ENCODE results near the gene LSM14B.
A peak's percentile ranks its signal among the peaks of the same experiment; 100 is the strongest.
"Not testable (repeated sequence)": the region's sequence is repeated elsewhere in the genome, so short reads cannot be mapped to it uniquely, and the experiment has no call there.

Gene LSM14B

GRCh38 chr20:62147528-62147927 is 25.3 kb downstream of the LSM14B start:
- DNase-seq, result no peak

- not testable (repeated sequence) for DNase-seq
Measured at GRCh38 chr20:62148383-62148782, 26.1 kb downstream of the LSM14B start.

- no peak for DNase-seq
Measured at GRCh38 chr20:62148908-62149314, 26.6 kb downstream of the LSM14B start.

- no peak for DNase-seq
Measured at GRCh38 chr20:62149532-62150309, 27.4 kb downstream of the LSM14B start.

- no peak for DNase-seq
Measured at GRCh38 chr20:62150310-62150575, 28.0 kb downstream of the LSM14B start.

GRCh38 chr20:62151225-62151624 is 28.9 kb downstream of the LSM14B start:
- no peak for DNase-seq

GRCh38 chr20:62151835-62152364 is 29.6 kb downstream of the LSM14B start:
- no peak for DNase-seq

- DNase-seq, result no peak
Measured at GRCh38 chr20:62155428-62156253, 33.4 kb downstream of the LSM14B start.

- no peak for DNase-seq
Measured at GRCh38 chr20:62156254-62156556, 33.9 kb downstream of the LSM14B start.

GRCh38 chr20:62156592-62157386 is 34.5 kb downstream of the LSM14B start:
- peak; percentile 54 for DNase-seq

GRCh38 chr20:62157387-62158087 is 35.3 kb downstream of the LSM14B start:
- DNase-seq, result no peak

- DNase-seq, result no peak
Measured at GRCh38 chr20:62158088-62158400, 35.8 kb downstream of the LSM14B start.

GRCh38 chr20:62158541-62158940 is 36.3 kb downstream of the LSM14B start:
- no peak for DNase-seq

- DNase-seq, result no peak
Measured at GRCh38 chr20:62159052-62159451, 36.8 kb downstream of the LSM14B start.

- DNase-seq, result no peak
Measured at GRCh38 chr20:62159839-62160238, 37.6 kb downstream of the LSM14B start.

GRCh38 chr20:62160253-62160652 is 38.0 kb downstream of the LSM14B start:
- no peak for DNase-seq

GRCh38 chr20:62160876-62161275 is 38.6 kb downstream of the LSM14B start:
- no peak for DNase-seq

GRCh38 chr20:62161347-62161746 is 39.1 kb downstream of the LSM14B start:
- DNase-seq, result no peak

- DNase-seq, result no peak
Measured at GRCh38 chr20:62162765-62163484, 40.6 kb downstream of the LSM14B start.

GRCh38 chr20:62163485-62163865 is 41.2 kb downstream of the LSM14B start:
- DNase-seq, result no peak

GRCh38 chr20:62163986-62164762 is 41.9 kb downstream of the LSM14B start:
- no peak for DNase-seq

Measured in NCI-H69 (cell line).